HCT116 (cell line): ENCODE results near the gene ATXN1. TPM values are rescaled to one million over a fixed set of nuclear protein-coding genes. Genes with fewer than 3 reads are reported as not detected.
A peak's percentile ranks its signal among the peaks of the same experiment; 100 is the strongest.

Experiments
- ATAC-seq: fragments of 200-7000 bp; cut with Tn5 transposase; 2 replicates; pipeline ENCODE4 v1.9.1; 2020; ENCODE audit warnings: mild to moderate bottlenecking, moderate library complexity
- BruUV-seq: library from RNA; stranded (reverse); fragments of 400-500 nt; replicated peaks from 2 replicates; lab custom pipeline; 2021; lab: Mats Ljungman, UMichigan
- CTCF ChIA-PET: fragments of 300-600 bp; sonication (Branson Sonifier 250); formaldehyde crosslinking; loops from one replicate; lab custom pipeline; 2021; ENCODE audit warnings: antibody characterized with exemption; lab: Charles Lee
- POLR2A ChIA-PET: fragments of 300-600, 350-600 bp; sonication (Branson Sonifier 250); formaldehyde crosslinking; loops from one replicate; lab custom pipeline; 2021; ENCODE audit warnings: antibody characterized with exemption; lab: Charles Lee
- RAD21 ChIA-PET, 2 experiments: fragments of 300-600 bp; sonication (Branson Sonifier 250); formaldehyde crosslinking; loops; one replicate each; lab custom pipeline; 2023; ENCODE audit warnings: low total read pairs in 2 of 2; ENCODE audit not compliant: uncharacterized antibody in 2 of 2, unreplicated experiment in 2 of 2, low non-redundant PET in 1 of 2; lab: Charles Lee
- DNase-seq: peaks from one replicate; pipeline ENCODE4 v3.0.0-alpha.2; 2010; ENCODE audit warnings: low read depth, low spot score
- H2AFZ ChIP-seq: fragments of 200-600 bp; shearing (Covaris generic), sonication (generic); 2 replicates; pipeline ENCODE4 v1.6.1; 2017; ENCODE audit warnings: low read depth, mixed run types, mixed read lengths, antibody characterized with exemption, low read length; ENCODE audit not compliant: poor library complexity, severe bottlenecking
- H3K27ac ChIP-seq: 2 replicates; pipeline ENCODE4 v1.5.1; 2012; ENCODE audit warnings: low read depth, low read length
- H3K27me3 ChIP-seq: fragments of 200-600 bp; sonication (generic); 2 replicates; pipeline ENCODE4 v1.6.1; 2016; ENCODE audit warnings: mixed run types, low read length, mixed read lengths; ENCODE audit not compliant: insufficient read depth
- H3K36me3 ChIP-seq, 2 experiments: fragments of 200-500 bp in 1 of 2; fragments of 200-600 bp in 1 of 2; sonication (Bioruptor generic) in 1 of 2; sonication (generic) in 1 of 2; 2 replicates each; pipeline versions ENCODE4 v1.5.1 to v1.6.1; 2014 to 2016; ENCODE audit warnings: low read length in 2 of 2, inconsistent platforms in 1 of 2, mixed read lengths in 1 of 2, mixed run types in 1 of 2; ENCODE audit not compliant: insufficient read depth in 2 of 2, control insufficient read depth in 1 of 2
- H3K4me1 ChIP-seq, 2 experiments: fragments of 200-600 bp in 1 of 2; sonication (generic) in 1 of 2; 2 replicates each; pipeline versions ENCODE4 v1.5.1 to v1.6.1; 2012 to 2017; ENCODE audit warnings: low read length in 2 of 2, inconsistent platforms in 1 of 2, mild to moderate bottlenecking in 1 of 2, mixed read lengths in 1 of 2, mixed run types in 1 of 2, moderate library complexity in 1 of 2; ENCODE audit not compliant: insufficient read depth in 2 of 2, control insufficient read depth in 1 of 2
- H3K4me2 ChIP-seq: fragments of 200-600 bp; sonication (generic); 2 replicates; pipeline ENCODE4 v1.6.1; 2017; ENCODE audit warnings: mixed run types, low read length, mixed read lengths
- H3K4me3 ChIP-seq, 2 experiments: fragments of 200-600 bp in 1 of 2; sonication (generic) in 1 of 2; replicated peaks in 1 of 2; 2 replicates each; pipeline ENCODE4 v1.5.1; 2011 to 2016; ENCODE audit warnings: low read length in 2 of 2, control low read depth in 1 of 2, low read depth in 1 of 2, mild to moderate bottlenecking in 1 of 2, mixed read lengths in 1 of 2, mixed run types in 1 of 2
- H3K79me2 ChIP-seq: fragments of 200-600 bp; sonication (generic); 2 replicates; pipeline ENCODE4 v1.6.1; 2017; ENCODE audit warnings: mild to moderate bottlenecking, mixed run types, low read length, moderate library complexity, mixed read lengths; ENCODE audit not compliant: insufficient read depth
- H3K9ac ChIP-seq: fragments of 200-600 bp; sonication (generic); 2 replicates; pipeline ENCODE4 v1.6.1; 2016; ENCODE audit warnings: low read length, mixed read lengths
- H3K9me2 ChIP-seq: fragments of 200-600 bp; sonication (generic), shearing (Covaris generic); 2 replicates; pipeline ENCODE4 v1.6.1; 2017; ENCODE audit warnings: mixed run types, mild to moderate bottlenecking, moderate library complexity; ENCODE audit not compliant: insufficient read depth
- H3K9me3 ChIP-seq, 2 experiments: fragments of 200-500 bp in 1 of 2; fragments of 200-600 bp in 1 of 2; sonication (Bioruptor generic) in 1 of 2; sonication (generic) in 1 of 2; 2 replicates each; pipeline ENCODE4 v1.6.1; 2014 to 2017; ENCODE audit warnings: low read length in 2 of 2, mixed read lengths in 2 of 2, inconsistent platforms in 1 of 2, low read depth in 1 of 2, mild to moderate bottlenecking in 1 of 2, mixed run types in 1 of 2, moderate library complexity in 1 of 2; ENCODE audit not compliant: control insufficient read depth in 1 of 2, insufficient read depth in 1 of 2
- H4K20me1 ChIP-seq: fragments of 200-600 bp; sonication (generic), shearing (Covaris generic); 2 replicates; pipeline ENCODE4 v1.6.1; 2017; ENCODE audit warnings: mixed run types, mild to moderate bottlenecking, moderate library complexity; ENCODE audit not compliant: insufficient read depth
- CBX3 ChIP-seq: IDR thresholded peaks from 2 replicates; pipeline ENCODE4 v1.6.1; 2012; ENCODE audit warnings: low read depth
- CTCF ChIP-seq, 3 experiments: fragments of 200-600 bp in 1 of 3; sonication (generic) in 1 of 3; IDR thresholded peaks in 2 of 3; conservative IDR thresholded peaks in 1 of 3; 2 replicates each; pipeline ENCODE4 v1.5.1; 2012 to 2017; ENCODE audit warnings: low read depth in 2 of 3, low read length in 2 of 3, antibody characterized with exemption in 1 of 3, borderline replicate concordance in 1 of 3, control low read depth in 1 of 3, mild to moderate bottlenecking in 1 of 3, mixed read lengths in 1 of 3, mixed run types in 1 of 3, moderate library complexity in 1 of 3; ENCODE audit not compliant: insufficient read depth in 1 of 3
- ELF1 ChIP-seq: IDR thresholded peaks from 2 replicates; pipeline ENCODE4 v1.6.1; 2012; ENCODE audit warnings: low read depth, borderline replicate concordance
- FOSL1 ChIP-seq: IDR thresholded peaks from 2 replicates; pipeline ENCODE4 v1.6.1; 2012; ENCODE audit warnings: low read depth
- JUND ChIP-seq: IDR thresholded peaks from 2 replicates; pipeline ENCODE4 v1.6.1; 2012
- MAX ChIP-seq: IDR thresholded peaks from 2 replicates; pipeline ENCODE4 v1.6.1; 2012
- RAD21 ChIP-seq: IDR thresholded peaks from 2 replicates; pipeline ENCODE4 v1.6.1; 2012; ENCODE audit warnings: low read depth, mild to moderate bottlenecking
- SIN3A ChIP-seq: IDR thresholded peaks from 2 replicates; pipeline ENCODE4 v1.6.1; 2012; ENCODE audit warnings: low read depth
- SP1 ChIP-seq: IDR thresholded peaks from 2 replicates; pipeline ENCODE4 v1.6.1; 2012; ENCODE audit warnings: low read depth
- SRF ChIP-seq: IDR thresholded peaks from 2 replicates; pipeline ENCODE4 v1.6.1; 2012; ENCODE audit warnings: low read depth
- ZNF274 ChIP-seq: fragments of 200-500 bp; sonication (Bioruptor generic); IDR thresholded peaks from 2 replicates; pipeline ENCODE4 v1.6.1; 2014; ENCODE audit warnings: mild to moderate bottlenecking, low read depth, low read length, inconsistent platforms
- intact Hi-C: fragments of 100-400 bp; cut with micrococcal nuclease; formaldehyde crosslinking; loops from 2 replicates; pipeline ENCODE4 v1.10.0; 2022
- total RNA-seq: library from RNA; stranded (reverse); gene quantifications from one replicate; pipeline ENCODE4 v1.2.1, GENCODE V29; 2021; ENCODE audit not compliant: unreplicated experiment

Gene ATXN1
- total RNA-seq, 1 experiment from 2014 or later, result 21.0 TPM

GRCh38 chr6:16355699-16356446 lies 405.4 kb downstream of the ATXN1 start:
- TF ChIP-seq SIN3A (no peak), SRF (peak; percentile 90), CTCF (IDR thresholded peaks at IDR 0.05 in 2 of 3, conservative IDR thresholded peaks at IDR 0.05 in 1 of 3; ENCODE audit: borderline replicate concordance in 1 of 3, insufficient read depth in 1 of 3, low read depth in 2 of 3, low read length in 2 of 3) (peak; percentile 11 to 15 (median 15); a peak in 2 of 6 replicates), ELF1 (no peak), CBX3 (peak; percentile 44), MAX (peak; percentile 40; the same call in 1 of the 2 replicates), RAD21 (peak; percentile 27; the same call in 1 of the 2 replicates), SP1 (peak; percentile 54), ZNF274 (no peak), FOSL1 (peak; percentile 64), JUND (peak; percentile 28; the same call in 1 of the 2 replicates)
- TF ChIP-seq, all 23 proteins: peak for 8
- Histone ChIP-seq H3K27ac (peak overlapping the region; percentile 45), H3K9ac (peak overlapping the region; percentile 37), H3K9me3 (no peaks in the 10 kb centered on the region), H3K9me2 (no peaks in the 10 kb centered on the region), H3K4me2 (peak overlapping the region; percentile 80), H3K4me1 (peaks cover 17 to 25% of the 10 kb centered on the region in 2 experiments), H3K79me2 (no peaks in the 10 kb centered on the region), H4K20me1 (no peaks in the 10 kb centered on the region), H3K27me3 (no peaks in the 10 kb centered on the region), H3K36me3 (no peaks in the 10 kb centered on the region), H2AFZ (peak overlapping the region; percentile 24), H3K4me3 (peak overlapping the region; percentile 30 to 50)
- intact Hi-C loops, result no loop called here
- ChIA-PET RAD21 (no interaction called here), POLR2A (interaction anchor here (1.1 kb wide), 1 partner anchor 11 kb away, joined by 3 read pairs; no protein-coding TSS in a partner anchor), CTCF (no interaction called here)
- DNase-seq (no peak), ATAC-seq (peak; percentile 93)
- BruUV-seq, result no TSS peak
